ENCODE measurements around the gene BHLHE23. TPM values are rescaled to one million over a fixed set of nuclear protein-coding genes. Genes with fewer than 3 reads are reported as not detected.

Gene BHLHE23
- total RNA-seq, 2 donors from 2014 or later = not detected

DNA sequence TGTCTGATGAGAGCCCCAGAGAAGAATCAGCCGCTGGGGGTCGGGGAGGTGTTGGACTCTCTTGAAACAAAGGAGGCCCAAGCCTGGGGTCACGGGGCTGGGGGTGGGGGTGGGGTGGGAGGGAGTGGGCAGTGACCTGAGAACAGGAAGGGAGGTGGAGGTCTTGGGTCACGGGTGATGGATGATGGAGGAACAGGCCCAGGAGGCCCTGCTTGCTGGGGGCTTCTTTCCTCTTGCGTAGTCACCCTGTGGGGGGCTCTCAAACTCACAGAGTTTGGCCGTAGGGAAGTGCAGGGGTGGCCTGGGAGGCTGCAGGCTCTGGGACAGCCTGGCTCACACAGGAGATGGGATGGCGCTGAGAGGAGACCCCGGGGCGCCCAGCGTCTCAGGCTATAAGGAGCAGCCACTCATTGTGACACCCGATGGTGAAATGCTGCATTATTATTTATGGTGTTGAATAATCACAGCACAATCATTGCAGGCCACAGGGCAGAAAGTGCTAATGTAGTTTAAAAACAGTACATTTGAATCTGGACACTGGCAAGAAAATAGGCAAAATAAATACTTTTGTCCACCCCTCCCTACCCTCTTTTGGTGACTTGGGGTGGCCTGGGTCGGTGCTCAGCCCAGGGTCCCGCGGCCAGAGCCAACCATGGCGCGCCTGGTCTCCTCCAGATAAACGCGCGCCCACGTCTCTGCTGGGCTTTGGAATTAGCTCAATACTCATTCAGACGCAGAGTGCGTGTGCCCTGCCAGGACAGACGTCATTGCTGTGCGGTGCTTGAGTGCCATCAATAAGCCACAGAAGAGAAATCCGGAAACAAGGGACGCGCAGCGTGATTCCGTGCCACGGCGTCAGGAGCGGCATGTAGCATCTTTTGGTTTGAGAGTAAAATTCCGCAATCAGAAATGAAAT, 27.3 kb upstream of the BHLHE23 start:
- Mint-ChIP-seq H3K9me3 (no peaks in the 10 kb centered on the region), H3K4me1 (no peaks in the 10 kb centered on the region)

DNA sequence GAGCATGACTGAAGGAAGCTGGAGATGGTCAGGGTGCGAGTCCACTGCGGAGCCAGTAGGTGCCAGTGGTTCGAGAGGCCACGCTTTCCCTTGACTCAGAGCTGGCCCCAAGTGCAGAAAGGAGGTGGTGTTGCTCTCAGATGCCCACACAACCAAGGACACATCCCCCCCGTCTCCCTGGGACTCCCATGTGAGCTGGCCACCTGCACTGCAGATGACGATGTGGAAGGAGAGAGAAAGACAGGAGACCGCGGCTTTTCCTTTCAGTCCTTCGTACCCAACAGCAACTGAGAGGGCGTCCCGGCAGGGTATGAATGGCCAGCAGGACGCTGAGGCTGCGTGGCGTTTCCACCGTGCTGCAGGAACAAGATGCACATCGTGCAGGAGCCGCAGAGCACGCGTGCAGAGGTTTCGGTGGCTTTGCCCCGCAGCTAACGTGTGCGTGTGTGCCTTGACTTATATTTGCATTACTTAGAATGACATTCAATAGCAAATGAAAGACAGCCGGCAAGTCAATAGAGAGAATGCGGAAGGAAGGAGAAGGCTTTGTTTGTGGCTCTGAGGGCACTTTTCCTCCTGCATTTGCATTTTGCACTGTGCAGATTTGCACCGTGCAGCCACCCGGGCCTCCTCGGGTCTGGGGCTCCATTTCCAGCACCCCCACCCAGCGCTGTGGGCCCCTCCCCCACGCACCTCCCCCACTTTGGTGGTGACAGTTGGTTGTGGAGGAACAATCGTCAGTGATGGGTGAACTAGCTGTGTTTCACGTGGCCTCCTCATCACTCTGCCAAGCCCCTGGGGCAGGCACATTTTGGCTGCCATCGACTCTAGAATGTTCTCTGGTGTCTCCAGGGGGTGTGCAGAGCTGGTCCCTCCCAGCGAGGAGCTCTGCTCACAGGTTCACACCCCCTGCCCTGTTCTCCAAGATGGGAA, 26.4 kb upstream of the BHLHE23 start:
- peaks cover 11% of the 10 kb centered on the region for H3K27me3 Mint-ChIP-seq
- H3K4me3 Mint-ChIP-seq = peak overlapping the region; percentile 43
- no peaks in the 10 kb centered on the region for H3K9me3 Mint-ChIP-seq
- no peaks in the 10 kb centered on the region for H3K36me3 Mint-ChIP-seq (ENCODE audit: low read depth)
- no peak for ATAC-seq (replicated peaks)
- no peak overlapping the region for H3K27ac Mint-ChIP-seq
- no peaks in the 10 kb centered on the region for H3K4me1 Mint-ChIP-seq

More for the DNA sequence above, 27.3 kb upstream of the BHLHE23 start:
- Mint-ChIP-seq H3K27ac (no peak overlapping the region), H3K27me3 (peaks cover 11% of the 10 kb centered on the region), H3K36me3 (ENCODE audit: low read depth) (no peaks in the 10 kb centered on the region), H3K4me3 (no peak overlapping the region)
- ATAC-seq (replicated peaks) = no peak

DNA sequence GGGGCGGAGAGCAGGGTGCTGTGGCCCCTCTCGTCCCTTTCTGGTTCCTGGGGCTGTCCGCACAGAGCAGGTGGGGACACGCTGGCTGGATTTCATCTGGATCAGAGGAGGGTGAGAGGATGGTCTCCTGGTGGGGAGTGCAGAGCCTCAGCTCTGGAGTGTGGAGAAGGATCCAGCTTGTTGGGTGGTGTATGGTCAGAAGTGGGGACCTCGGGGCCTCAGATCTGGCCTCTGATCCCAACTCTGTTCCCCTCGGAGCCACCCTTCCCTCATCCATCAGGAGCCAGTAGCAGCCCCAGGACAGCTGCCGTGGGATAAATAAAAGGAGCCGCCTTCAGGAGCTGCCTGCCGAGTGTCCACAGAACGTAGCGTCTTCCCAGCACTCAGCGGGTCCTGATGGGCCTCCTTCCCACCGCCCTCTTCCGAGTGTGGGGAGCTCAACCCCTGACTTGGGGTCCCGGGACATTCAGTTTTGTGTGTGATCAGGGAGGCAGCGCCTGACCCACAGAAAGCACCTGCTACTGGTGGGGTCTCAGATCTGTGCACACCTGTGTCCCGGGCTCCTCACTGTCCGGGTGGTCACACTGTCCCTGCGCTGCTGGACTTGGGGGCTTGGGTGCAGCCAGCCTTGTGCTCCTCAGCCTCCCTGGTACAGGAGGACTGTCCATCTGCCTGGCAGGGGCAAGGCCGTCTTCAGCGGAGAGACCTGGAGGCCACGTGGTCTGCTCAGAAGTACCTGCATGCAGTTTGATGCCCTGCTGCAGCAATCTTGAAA, 25.4 kb upstream of the BHLHE23 start:
- peaks cover 9% of the 10 kb centered on the region for H3K27me3 Mint-ChIP-seq
- H3K36me3 Mint-ChIP-seq (ENCODE audit: low read depth) = no peaks in the 10 kb centered on the region
- H3K4me1 Mint-ChIP-seq = no peaks in the 10 kb centered on the region
- H3K9me3 Mint-ChIP-seq = no peaks in the 10 kb centered on the region
- H3K27ac Mint-ChIP-seq = no peak overlapping the region
- peak overlapping the region; percentile 43 for H3K4me3 Mint-ChIP-seq
- no peak for ATAC-seq (replicated peaks)

DNA sequence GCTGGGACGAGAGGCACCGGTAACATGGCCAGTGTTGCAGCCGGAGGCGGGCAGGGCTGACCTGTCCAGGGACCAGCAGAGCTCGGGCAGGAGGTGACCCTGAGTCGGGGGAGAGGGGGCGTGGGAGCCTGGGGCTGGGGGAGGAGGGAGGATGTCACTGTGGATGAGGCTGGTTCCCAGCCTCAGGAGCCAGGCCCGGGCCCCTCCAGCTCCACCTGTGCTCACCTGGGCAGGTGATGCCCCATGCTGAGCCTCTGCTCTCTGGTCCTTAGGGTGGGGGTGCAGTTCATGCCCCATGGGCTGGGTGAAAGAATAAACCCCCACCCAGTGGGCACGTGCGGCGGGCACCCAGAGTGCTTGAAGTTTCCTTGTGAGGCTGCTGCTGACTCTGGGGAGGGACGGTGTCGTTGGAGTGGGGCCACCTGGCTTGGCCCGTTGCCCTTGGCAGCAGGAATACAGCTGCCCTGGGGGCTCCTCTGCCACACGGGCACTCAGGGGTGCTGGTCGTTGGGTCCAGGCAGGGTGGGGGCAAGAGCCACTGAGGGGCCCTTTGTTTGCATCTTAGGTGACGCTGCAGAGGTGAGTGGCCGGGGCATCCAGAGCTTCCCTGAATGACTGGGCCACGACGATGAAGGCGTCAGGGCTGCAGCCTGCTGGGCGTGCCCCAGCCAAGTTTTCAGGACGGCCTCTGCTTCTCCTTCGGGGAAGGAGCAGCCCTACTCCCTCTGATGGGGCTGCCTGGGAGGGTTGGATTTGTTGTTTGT, 24.7 kb upstream of the BHLHE23 start:
- no peaks in the 10 kb centered on the region for H3K9me3 Mint-ChIP-seq
- H3K27me3 Mint-ChIP-seq = peaks cover 6% of the 10 kb centered on the region
- no peaks in the 10 kb centered on the region for H3K4me1 Mint-ChIP-seq
- H3K4me3 Mint-ChIP-seq = no peak overlapping the region
- no peaks in the 10 kb centered on the region for H3K36me3 Mint-ChIP-seq (ENCODE audit: low read depth)
- H3K27ac Mint-ChIP-seq = no peak overlapping the region
- ATAC-seq (replicated peaks) = no peak

DNA sequence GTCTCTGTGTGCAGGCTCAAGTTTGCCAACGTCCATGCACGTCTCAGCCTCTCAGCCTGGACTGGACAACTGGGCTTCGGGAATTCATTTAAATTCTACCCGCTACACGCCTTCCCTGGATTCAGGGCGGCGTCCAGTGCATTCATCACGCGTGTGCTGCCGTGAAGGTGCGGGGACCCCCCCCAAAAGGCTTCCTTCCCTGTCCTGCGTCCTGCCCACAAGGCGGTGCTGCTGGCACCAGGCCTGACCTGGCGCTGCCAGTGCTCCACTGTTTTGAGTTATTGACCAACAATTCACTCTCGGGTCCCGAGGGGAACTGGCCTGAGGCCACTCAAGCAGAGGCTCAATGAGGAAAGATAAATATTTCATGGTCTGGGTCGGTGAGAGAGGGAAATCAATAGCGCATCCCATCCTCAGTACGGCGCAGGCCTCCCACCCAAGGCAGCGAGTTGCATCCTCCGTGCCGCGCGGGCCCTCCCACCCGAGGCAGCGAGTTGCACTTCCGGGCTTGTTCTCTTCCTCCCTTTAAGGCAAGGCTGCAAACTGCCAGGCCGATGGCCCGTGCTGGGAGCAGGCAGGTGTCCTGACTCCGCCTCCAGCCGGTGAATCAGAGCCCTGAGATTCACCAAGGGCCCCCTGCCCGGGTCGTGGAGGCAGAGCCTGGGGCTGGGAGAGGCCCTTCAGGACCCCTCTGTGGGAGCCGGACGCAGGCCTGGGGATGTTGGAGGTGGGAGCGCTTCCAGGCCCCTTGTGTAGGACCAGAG, 22.8 kb upstream of the BHLHE23 start:
- no peaks in the 10 kb centered on the region for H3K9me3 Mint-ChIP-seq
- H3K27me3 Mint-ChIP-seq = peaks cover 12% of the 10 kb centered on the region
- no peak overlapping the region for H3K4me3 Mint-ChIP-seq
- H3K4me1 Mint-ChIP-seq = no peaks in the 10 kb centered on the region
- no peaks in the 10 kb centered on the region for H3K36me3 Mint-ChIP-seq (ENCODE audit: low read depth)
- no peak overlapping the region for H3K27ac Mint-ChIP-seq
- ATAC-seq (replicated peaks) = no peak

DNA sequence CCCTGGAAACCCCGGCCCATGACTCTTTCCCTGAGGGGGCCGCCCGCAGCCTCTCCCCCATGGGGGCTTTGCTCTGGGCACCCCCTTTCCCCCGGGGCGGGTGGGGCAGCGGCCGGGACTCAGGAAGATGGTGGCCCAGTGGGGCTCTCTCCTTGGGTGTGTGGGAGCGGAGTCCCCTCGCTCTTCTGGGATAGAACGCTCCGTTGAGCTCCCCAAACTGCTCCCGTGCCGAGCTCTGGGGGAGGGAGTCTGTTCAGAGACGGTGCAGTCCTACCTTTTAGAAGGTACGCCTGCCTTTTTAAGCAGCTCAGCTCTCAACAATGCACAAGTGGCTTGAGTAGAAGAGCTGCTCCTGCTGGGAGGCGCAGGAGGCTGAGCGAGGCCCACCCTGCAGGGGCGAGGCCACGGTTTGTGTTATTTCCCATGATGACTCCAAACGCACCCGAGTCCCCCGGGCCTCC, 21.7 kb upstream of the BHLHE23 start:
- H3K4me3 Mint-ChIP-seq = no peak overlapping the region
- peaks cover 12% of the 10 kb centered on the region for H3K27me3 Mint-ChIP-seq

DNA sequence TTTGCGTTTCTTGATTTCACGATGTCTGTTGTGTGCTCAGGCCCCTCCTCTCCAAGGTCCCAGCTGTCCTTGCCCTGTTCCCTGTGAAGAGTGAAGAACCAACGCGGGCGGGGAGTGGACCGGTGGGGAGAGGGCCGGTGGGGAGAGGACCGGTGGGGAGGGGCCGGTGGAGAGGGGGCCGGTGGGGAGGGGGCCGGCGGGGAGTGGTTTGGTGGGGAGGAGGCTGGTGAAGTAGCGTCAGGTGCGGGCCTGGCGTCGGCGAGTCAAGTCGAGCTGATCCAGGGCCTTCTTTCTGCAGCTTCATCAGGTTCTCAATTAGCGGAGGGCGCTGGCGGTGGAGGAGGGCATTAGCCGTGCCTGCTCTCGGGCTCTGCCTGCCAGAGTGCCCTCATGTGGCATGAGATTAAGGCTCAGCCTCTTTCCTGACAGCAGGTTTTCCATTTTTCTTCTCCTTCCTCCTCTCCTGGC, 21.2 kb upstream of the BHLHE23 start:
- H3K4me3 Mint-ChIP-seq = no peak overlapping the region

More for the DNA sequence above, 21.7 kb upstream of the BHLHE23 start:
- no peak for ATAC-seq (replicated peaks)
- H3K36me3 Mint-ChIP-seq (ENCODE audit: low read depth) = no peaks in the 10 kb centered on the region
- H3K27ac Mint-ChIP-seq = no peak overlapping the region
- H3K9me3 Mint-ChIP-seq = no peaks in the 10 kb centered on the region
- H3K4me1 Mint-ChIP-seq = no peaks in the 10 kb centered on the region

DNA sequence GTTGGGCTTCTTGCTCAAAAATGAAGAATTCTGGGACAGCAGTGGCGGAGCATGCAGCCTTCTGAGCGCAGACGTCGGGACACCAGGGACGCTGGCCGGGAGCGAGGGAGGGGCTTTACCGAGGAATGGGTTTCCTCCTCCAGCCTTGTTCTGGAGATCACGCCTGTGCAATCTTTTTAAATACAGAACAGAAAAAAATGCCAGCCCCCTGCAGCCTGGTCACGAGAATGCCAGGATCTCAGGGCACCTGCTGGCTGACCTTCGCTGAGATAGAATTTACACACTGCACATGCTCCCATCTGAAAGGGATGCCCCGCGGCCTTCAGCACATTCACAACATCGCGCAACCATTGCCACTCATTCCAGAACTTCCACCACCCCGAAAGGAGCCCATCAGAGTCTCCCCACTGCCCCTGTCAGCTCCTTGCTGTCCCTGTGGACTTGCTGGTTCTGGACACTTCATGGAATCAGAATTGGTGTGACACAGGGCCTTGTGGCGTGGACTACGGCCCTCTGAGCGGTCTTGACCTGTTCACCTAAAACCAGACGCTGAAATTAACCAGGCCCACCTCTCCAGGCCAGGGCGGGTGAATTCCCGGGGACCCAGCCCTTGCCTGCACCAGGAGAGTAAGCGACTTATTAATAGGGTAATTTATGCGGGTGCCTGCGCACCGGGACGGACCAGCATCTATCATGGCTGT, 20.6 kb upstream of the BHLHE23 start:
- ATAC-seq (replicated peaks) = no peak
- Mint-ChIP-seq H3K9me3 (no peaks in the 10 kb centered on the region), H3K27me3 (peaks cover 12% of the 10 kb centered on the region), H3K4me1 (no peaks in the 10 kb centered on the region), H3K36me3 (ENCODE audit: low read depth) (no peaks in the 10 kb centered on the region), H3K27ac (no peak overlapping the region), H3K4me3 (no peak overlapping the region)

More for the DNA sequence above, 21.2 kb upstream of the BHLHE23 start:
- no peaks in the 10 kb centered on the region for H3K36me3 Mint-ChIP-seq (ENCODE audit: low read depth)
- H3K27me3 Mint-ChIP-seq = peaks cover 12% of the 10 kb centered on the region
- no peak for ATAC-seq (replicated peaks)
- no peaks in the 10 kb centered on the region for H3K9me3 Mint-ChIP-seq
- no peaks in the 10 kb centered on the region for H3K4me1 Mint-ChIP-seq
- no peak overlapping the region for H3K27ac Mint-ChIP-seq

GRCh38 chr20:63026582-63027165, 19.9 kb upstream of the BHLHE23 start:
- no peak for ATAC-seq (replicated peaks)
- H3K9me3 Mint-ChIP-seq = no peaks in the 10 kb centered on the region
- no peaks in the 10 kb centered on the region for H3K36me3 Mint-ChIP-seq (ENCODE audit: low read depth)
- H3K4me3 Mint-ChIP-seq = no peak overlapping the region
- no peaks in the 10 kb centered on the region for H3K4me1 Mint-ChIP-seq
- H3K27me3 Mint-ChIP-seq = peaks cover 9% of the 10 kb centered on the region
- no peak overlapping the region for H3K27ac Mint-ChIP-seq

DNA sequence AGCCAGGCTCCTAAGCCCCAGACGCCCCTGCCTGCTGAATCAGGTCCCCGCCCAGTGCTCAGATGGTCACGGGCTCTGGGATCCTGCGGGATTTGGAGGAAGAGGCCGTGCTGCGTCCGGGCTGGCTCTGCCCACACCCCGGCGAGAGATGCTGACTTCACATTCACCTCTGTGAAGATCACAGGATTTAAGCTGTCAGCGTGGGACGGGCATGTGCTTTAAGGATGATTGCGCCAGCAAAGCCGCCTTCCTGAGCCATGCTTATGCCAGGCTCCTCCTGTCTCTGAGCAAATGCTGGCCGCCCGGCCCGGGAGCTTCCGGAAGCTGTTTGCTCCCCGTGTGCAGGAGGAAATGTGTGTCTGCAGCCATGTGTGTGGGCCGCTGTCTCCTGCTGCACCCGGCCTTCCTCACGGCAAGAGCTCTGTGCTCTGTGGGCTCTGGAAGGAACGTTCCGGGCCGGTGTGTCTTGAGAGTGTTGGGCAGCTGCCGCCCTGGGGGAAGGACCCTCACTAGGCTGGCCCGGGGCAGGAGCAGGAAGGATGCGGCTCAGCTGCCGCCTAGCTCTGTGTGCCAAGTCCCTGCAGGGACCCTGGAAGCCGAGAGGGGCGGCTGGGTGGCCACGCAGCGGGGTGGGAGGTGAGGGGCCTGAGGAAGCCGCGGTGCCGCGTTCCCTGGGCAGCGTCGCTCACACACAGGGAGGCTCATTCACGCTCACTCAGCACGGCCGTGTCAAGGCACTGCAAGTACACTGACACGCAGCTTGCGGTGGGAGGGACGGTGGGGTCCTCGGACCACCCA, 19.0 kb upstream of the BHLHE23 start:
- Mint-ChIP-seq H3K27ac (no peak overlapping the region), H3K27me3 (peaks cover 9% of the 10 kb centered on the region), H3K9me3 (no peaks in the 10 kb centered on the region), H3K36me3 (ENCODE audit: low read depth) (no peaks in the 10 kb centered on the region), H3K4me1 (no peaks in the 10 kb centered on the region), H3K4me3 (peak overlapping the region; percentile 11)
- peak; percentile 19 for ATAC-seq (replicated peaks)

DNA sequence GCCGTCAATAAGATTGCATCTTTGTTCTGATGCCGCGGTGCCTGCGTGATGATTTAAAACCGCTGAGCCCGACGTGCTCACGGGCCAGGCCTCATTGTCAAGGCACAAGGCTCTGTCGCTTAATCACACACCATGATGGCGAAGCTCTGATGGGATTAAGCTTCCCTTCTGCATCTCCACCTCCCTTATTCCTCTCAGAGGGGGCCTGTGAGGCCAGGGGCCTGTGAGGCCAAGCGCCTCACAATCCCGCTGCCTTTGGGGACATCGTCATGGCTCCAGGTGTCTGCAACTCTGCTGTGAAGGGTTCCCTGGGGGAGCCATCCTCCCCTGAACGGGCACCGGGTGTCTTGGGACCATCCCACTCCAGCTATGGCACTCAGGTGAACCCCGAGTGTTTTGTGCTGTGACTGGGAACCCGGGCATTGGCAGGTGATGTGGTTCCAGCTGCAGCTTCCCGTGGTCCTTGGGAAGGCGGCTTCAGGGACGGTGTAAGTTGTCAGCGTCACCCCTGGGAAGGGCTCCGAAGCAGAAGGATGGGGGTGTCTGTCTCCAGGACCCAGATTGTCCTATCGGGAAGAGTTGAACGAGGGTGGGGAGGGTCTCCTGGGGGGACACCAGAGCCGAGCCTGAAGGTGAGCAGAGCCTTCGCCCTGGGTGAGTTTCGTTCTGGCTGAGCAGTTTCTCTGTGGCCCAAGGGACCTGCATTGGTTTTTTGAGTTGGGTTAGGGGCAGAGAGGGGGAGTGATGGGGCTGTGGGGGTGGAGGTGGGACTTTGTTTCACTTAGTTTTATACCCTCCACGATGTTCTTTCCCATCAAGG, 18.0 kb upstream of the BHLHE23 start:
- Mint-ChIP-seq H3K36me3 (ENCODE audit: low read depth) (no peaks in the 10 kb centered on the region), H3K4me3 (no peak overlapping the region), H3K9me3 (no peaks in the 10 kb centered on the region), H3K4me1 (no peaks in the 10 kb centered on the region), H3K27me3 (peaks cover 14% of the 10 kb centered on the region), H3K27ac (no peak overlapping the region)
- ATAC-seq (replicated peaks) = no peak

Data from activated T-helper 17 cell treated with anti-CD3 and anti-CD28 coated beads, Interleukin-2, amount 50 U/mL, for 72 hours (primary cell).